Measurements from ENCODE around the gene CD96.
"Not testable (repeated sequence)": the region's sequence is repeated elsewhere in the genome, so short reads cannot be mapped to it uniquely, and the experiment has no call there.

The CD96 gene

GRCh38 chr3:111662907-111663306 is 120.9 kb downstream of the CD96 start:
- Histone ChIP-seq H3K4me2 (peak overlapping the region in 3 of 11 experiments; percentile 34 to 50 (median 35); a peak in 4 of 22 replicates), H3K9me3 (replicated peaks in 1 of 11) (peaks cover 28 to 55% (median 47%) of the 10 kb centered on the region in 11 experiments), H3K4me1 (peaks cover 9 to 32% (median 13%) of the 10 kb centered on the region in 10 experiments), H4K20me1 (no peaks in the 10 kb centered on the region), H3K9ac (no peak overlapping the region), H3K27ac (peak overlapping the region in 3 of 11 experiments; percentile 22 to 54 (median 51); a peak in 4 of 22 replicates), H3K27me3 (no peaks in the 10 kb centered on the region), H3K4me3 (no peak overlapping the region), H3K36me3 (peaks cover 0 to 46% (median 20%) of the 10 kb centered on the region in 11 experiments; a peak in 16 of 22 replicates)
- TF ChIP-seq Cebpa-rat (IDR thresholded peaks at IDR 0.05): no peak

- H3K9me3 ChIP-seq (replicated peaks in 1 of 11): peaks cover 17 to 38% (median 32%) of the 10 kb centered on the region in 11 experiments
- H4K20me1 ChIP-seq: no peaks in the 10 kb centered on the region
- peak overlapping the region in 4 of 11 experiments; percentile 65 to 88 (median 83); a peak in 6 of 22 replicates for H3K4me2 ChIP-seq
- no peak for TF ChIP-seq Cebpa-rat (IDR thresholded peaks at IDR 0.05)
- no peak overlapping the region for H3K4me3 ChIP-seq
- H3K9ac ChIP-seq: no peak overlapping the region
- H3K27ac ChIP-seq: peak overlapping the region in 4 of 11 experiments; percentile 81 to 84 (median 83); a peak in 4 of 22 replicates
- no peaks in the 10 kb centered on the region for H3K27me3 ChIP-seq
- H3K36me3 ChIP-seq: peaks cover 0 to 30% (median 16%) of the 10 kb centered on the region in 11 experiments; a peak in 16 of 22 replicates
- peaks cover 23 to 65% (median 32%) of the 10 kb centered on the region in 10 experiments for H3K4me1 ChIP-seq
These were observed 124.2 kb downstream of the CD96 start for GRCh38 chr3:111666041-111666735.

GRCh38 chr3:111667170-111667569 is 125.2 kb downstream of the CD96 start:
- H3K4me2 ChIP-seq: peak overlapping the region; percentile 43 to 88 (median 71)
- H3K9ac ChIP-seq: peak overlapping the region in 8 of 11 experiments; percentile 27 to 59 (median 44); a peak in 13 of 22 replicates

GRCh38 chr3:111667621-111668239 is 125.7 kb downstream of the CD96 start:
- H3K4me2 ChIP-seq: peak overlapping the region; percentile 43 to 88 (median 71)

More at GRCh38 chr3:111667170-111667569, 125.2 kb downstream of the CD96 start:
- peaks cover 0 to 20% (median 6%) of the 10 kb centered on the region in 11 experiments; a peak in 14 of 22 replicates for H3K36me3 ChIP-seq
- peak overlapping the region; percentile 44 to 86 (median 81); a peak in 21 of 22 replicates for H3K27ac ChIP-seq
- H3K4me3 ChIP-seq: peak overlapping the region in 4 of 10 experiments; percentile 11 to 34 (median 19); a peak in 6 of 20 replicates
- no peaks in the 10 kb centered on the region for H4K20me1 ChIP-seq
- H3K27me3 ChIP-seq: no peaks in the 10 kb centered on the region
- no peak for TF ChIP-seq Cebpa-rat (IDR thresholded peaks at IDR 0.05)
- H3K4me1 ChIP-seq: peaks cover 23 to 66% (median 32%) of the 10 kb centered on the region in 10 experiments
- peaks cover 7 to 28% (median 22%) of the 10 kb centered on the region in 11 experiments for H3K9me3 ChIP-seq (replicated peaks in 1 of 11)

GRCh38 chr3:111668326-111668725 is 126.3 kb downstream of the CD96 start:
- Histone ChIP-seq H4K20me1 (no peaks in the 10 kb centered on the region), H3K4me3 (no peak overlapping the region), H3K27ac (peak overlapping the region in 8 of 11 experiments; percentile 5 to 86 (median 80); a peak in 12 of 22 replicates), H3K9ac (peak overlapping the region in 1 of 11 experiments; percentile 13; a peak in 3 of 22 replicates), H3K4me2 (peak overlapping the region; percentile 33 to 76 (median 61); a peak in 21 of 22 replicates), H3K4me1 (peaks cover 23 to 60% (median 32%) of the 10 kb centered on the region in 10 experiments), H3K9me3 (replicated peaks in 1 of 11) (peaks cover 0 to 16% (median 11%) of the 10 kb centered on the region in 11 experiments; a peak in 19 of 22 replicates), H3K27me3 (no peaks in the 10 kb centered on the region), H3K36me3 (peaks cover 0 to 8% (median 0%) of the 10 kb centered on the region in 11 experiments; a peak in 3 of 22 replicates)
- TF ChIP-seq Cebpa-rat (IDR thresholded peaks at IDR 0.05): no peak

More at GRCh38 chr3:111667621-111668239, 125.7 kb downstream of the CD96 start:
- no peaks in the 10 kb centered on the region for H4K20me1 ChIP-seq
- H3K9me3 ChIP-seq (replicated peaks in 1 of 11): peaks cover 2 to 22% (median 16%) of the 10 kb centered on the region in 11 experiments; a peak in 21 of 22 replicates
- H3K9ac ChIP-seq: peak overlapping the region in 8 of 11 experiments; percentile 27 to 59 (median 44); a peak in 14 of 22 replicates
- no peaks in the 10 kb centered on the region for H3K27me3 ChIP-seq
- peaks cover 0 to 14% (median 1%) of the 10 kb centered on the region in 11 experiments; a peak in 7 of 22 replicates for H3K36me3 ChIP-seq
- peak overlapping the region; percentile 44 to 86 (median 81); a peak in 21 of 22 replicates for H3K27ac ChIP-seq
- peaks cover 23 to 66% (median 32%) of the 10 kb centered on the region in 10 experiments for H3K4me1 ChIP-seq
- peak in 10 of 11 experiments; percentile 35 to 84 (median 66); a peak in 14 of 22 replicates for TF ChIP-seq Cebpa-rat (IDR thresholded peaks at IDR 0.05)
- peak overlapping the region in 4 of 10 experiments; percentile 11 to 34 (median 19); a peak in 8 of 20 replicates for H3K4me3 ChIP-seq

- Histone ChIP-seq H3K4me1 (peaks cover 29 to 61% (median 39%) of the 10 kb centered on the region in 10 experiments), H3K4me2 (peak overlapping the region; percentile 33 to 76 (median 61); a peak in 20 of 22 replicates), H3K27me3 (no peaks in the 10 kb centered on the region), H3K4me3 (no peak overlapping the region), H3K9me3 (replicated peaks in 1 of 11) (peaks cover 0 to 10% (median 4%) of the 10 kb centered on the region in 11 experiments; a peak in 17 of 22 replicates), H4K20me1 (no peaks in the 10 kb centered on the region), H3K9ac (peak overlapping the region in 6 of 11 experiments; percentile 0 to 29 (median 16); a peak in 3 of 22 replicates), H3K27ac (peak overlapping the region in 5 of 11 experiments; percentile 17 to 86 (median 81); a peak in 6 of 22 replicates), H3K36me3 (peaks cover 0 to 3% (median 0%) of the 10 kb centered on the region in 11 experiments; a peak in 1 of 22 replicates)
- TF ChIP-seq Cebpa-rat (IDR thresholded peaks at IDR 0.05): no peak
These were observed 127.0 kb downstream of the CD96 start for GRCh38 chr3:111668888-111669488.

- H3K36me3 ChIP-seq: no peaks in the 10 kb centered on the region
- TF ChIP-seq Cebpa-rat (IDR thresholded peaks at IDR 0.05): no peak
- peak overlapping the region in 3 of 11 experiments; percentile 31 to 65 (median 64); a peak in 4 of 22 replicates for H3K4me2 ChIP-seq
- peaks cover 0 to 5% (median 0%) of the 10 kb centered on the region in 11 experiments; a peak in 5 of 22 replicates for H3K9me3 ChIP-seq (replicated peaks in 1 of 11)
- H3K27me3 ChIP-seq: no peaks in the 10 kb centered on the region
- H3K4me3 ChIP-seq: no peak overlapping the region
- H4K20me1 ChIP-seq: no peaks in the 10 kb centered on the region
- H3K9ac ChIP-seq: 0 out of 22 replicates have a peak overlapping the region, but pooled peaks of 3 of the 11 experiments have one; percentile 4 to 29 (median 14)
- peaks cover 34 to 66% (median 43%) of the 10 kb centered on the region in 10 experiments for H3K4me1 ChIP-seq
- H3K27ac ChIP-seq: peak overlapping the region in 2 of 11 experiments; percentile 38 to 40; a peak in 2 of 22 replicates
These were observed 128.1 kb downstream of the CD96 start for GRCh38 chr3:111669926-111670630.

GRCh38 chr3:111672461-111672860 is 130.5 kb downstream of the CD96 start:
- not testable (repeated sequence) for H3K9ac ChIP-seq; H4K20me1 ChIP-seq; H3K36me3 ChIP-seq; H3K4me2 ChIP-seq; H3K27ac ChIP-seq; H3K4me3 ChIP-seq; H3K27me3 ChIP-seq; H3K9me3 ChIP-seq (replicated peaks in 1 of 11)
- H3K4me1 ChIP-seq: peaks cover 51 to 69% (median 57%) of the 10 kb centered on the region in 10 experiments
